ENCODE measurements around the gene SCFD2.

The SCFD2 gene

GRCh38 chr4:52947401-52948056 is 418.3 kb downstream of the SCFD2 start:
- DNase-seq = no peak

GRCh38 chr4:52946855-52947254 is 419.0 kb downstream of the SCFD2 start:
- no peak for DNase-seq

- no peak for DNase-seq
These were observed 419.9 kb downstream of the SCFD2 start for GRCh38 chr4:52945982-52946381.

- DNase-seq = no peak
These were observed 420.4 kb downstream of the SCFD2 start for GRCh38 chr4:52945326-52945898.

- DNase-seq = no peak
These were observed 422.2 kb downstream of the SCFD2 start for GRCh38 chr4:52943677-52944076.

- DNase-seq = no peak
These were observed 422.9 kb downstream of the SCFD2 start for GRCh38 chr4:52942936-52943335.

- DNase-seq = no peak
These were observed 424.4 kb downstream of the SCFD2 start for GRCh38 chr4:52941450-52941849.

- no peak for DNase-seq
These were observed 426.1 kb downstream of the SCFD2 start for GRCh38 chr4:52939739-52940138.

GRCh38 chr4:52939325-52939724 is 426.5 kb downstream of the SCFD2 start:
- no peak for DNase-seq

- no peak for DNase-seq
These were observed 428.0 kb downstream of the SCFD2 start for GRCh38 chr4:52937829-52938228.

GRCh38 chr4:52936729-52937128 is 429.1 kb downstream of the SCFD2 start:
- DNase-seq = no peak

- no peak for DNase-seq
These were observed 430.5 kb downstream of the SCFD2 start for GRCh38 chr4:52935317-52935716.

- DNase-seq = no peak
These were observed 432.1 kb downstream of the SCFD2 start for GRCh38 chr4:52933738-52934137.

- no peak for DNase-seq
These were observed 433.0 kb downstream of the SCFD2 start for GRCh38 chr4:52932591-52933470.

- no peak for DNase-seq
These were observed 434.6 kb downstream of the SCFD2 start for GRCh38 chr4:52931243-52931642.

- DNase-seq = no peak
These were observed 439.5 kb downstream of the SCFD2 start for GRCh38 chr4:52926196-52926974.

- no peak for DNase-seq
These were observed 440.3 kb downstream of the SCFD2 start for GRCh38 chr4:52925531-52925968.

- no peak for DNase-seq
These were observed 446.4 kb downstream of the SCFD2 start for GRCh38 chr4:52919461-52919860.

GRCh38 chr4:52917817-52918216 is 448.0 kb downstream of the SCFD2 start:
- no peak for DNase-seq

- DNase-seq = no peak
These were observed 450.0 kb downstream of the SCFD2 start for GRCh38 chr4:52915730-52916300.

GRCh38 chr4:52915191-52915590 is 450.7 kb downstream of the SCFD2 start:
- no peak for DNase-seq

- no peak for DNase-seq
These were observed 451.7 kb downstream of the SCFD2 start for GRCh38 chr4:52914051-52914605.

All from hematopoietic multipotent progenitor cell treated with erythropoietin and hydrocortisone succinate and interleukin-3 and kit ligand, for 6 days (in vitro differentiated cells).